Left renal pelvis (tissue), 4 donors: Measurements from ENCODE around the gene MYF5. TPM values are rescaled to one million over a fixed set of nuclear protein-coding genes. Genes with fewer than 3 reads are reported as not detected.

Source experiments
- DNase-seq, 4 donors: peaks; one replicate each; pipeline ENCODE4 v3.0.0-alpha.2; 2013; ENCODE audit warnings: low read depth in 4 of 4, low spot score in 3 of 4
- polyA plus RNA-seq, 4 donors: library from polyadenylated mRNA; unstranded; fragments of 120-200 nt; gene quantifications; one replicate each; pipeline ENCODE4 v1.2.1, GENCODE V29; 2013; ENCODE audit not compliant: insufficient read length in 4 of 4

The MYF5 gene
- polyA plus RNA-seq, 4 donors: not detected

DNA sequence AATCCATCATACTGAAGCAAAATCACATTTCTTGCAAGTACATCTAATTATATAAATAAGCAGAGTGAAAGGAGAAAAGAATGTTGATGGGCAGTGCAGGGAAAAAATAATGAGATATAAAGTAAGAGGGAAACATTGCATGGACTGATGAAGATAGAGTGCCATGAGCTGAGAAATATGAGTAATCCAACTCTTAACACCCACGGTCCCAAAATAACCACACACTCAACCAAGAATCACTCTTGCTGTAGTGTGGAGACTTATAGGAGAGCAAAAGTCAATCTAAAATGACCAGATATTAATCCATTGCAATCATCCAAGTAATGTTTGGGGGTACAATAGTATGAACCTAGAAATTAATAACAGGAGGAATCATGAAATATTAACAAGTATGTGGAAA is 40.2 kb downstream of the MYF5 start:
- DNase-seq: no peak

GRCh38 chr12:80761838-80762237 is 45.1 kb downstream of the MYF5 start:
- no peak for DNase-seq

DNA sequence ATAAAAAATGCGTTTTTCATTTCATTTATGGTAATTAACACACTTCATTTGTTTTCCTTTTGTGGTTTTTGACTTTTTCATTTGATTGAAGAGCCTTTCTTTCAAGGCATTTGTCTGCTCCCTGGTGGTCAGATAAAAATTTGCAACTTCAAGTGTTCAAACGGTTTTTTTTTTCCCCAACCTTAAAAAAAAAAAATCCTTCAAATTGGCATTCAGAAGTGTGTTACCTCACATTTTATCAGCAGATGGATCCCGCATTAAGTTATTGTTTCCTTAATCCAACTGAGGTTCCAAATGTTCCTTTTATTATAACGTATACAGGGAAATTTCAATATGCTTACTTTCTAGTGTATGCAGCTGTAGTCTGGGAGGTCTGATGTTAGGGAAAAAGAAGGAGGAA is 47.2 kb downstream of the MYF5 start:
- DNase-seq: peak in 3 of 4 donors; percentile 11 to 39 (median 16)

GRCh38 chr12:80766210-80766609 is 49.5 kb downstream of the MYF5 start:
- DNase-seq: no peak

GRCh38 chr12:80766897-80767296 is 50.2 kb downstream of the MYF5 start:
- DNase-seq: no peak

Other genes starting within 250 kb of the MYF5 start
- gene MYF6, start 9.3 kb upstream of the MYF5 start, polyA plus RNA-seq: under 1 TPM in 3 of 4 donors, not detected in 1; 0.10 to 0.26 (median 0.16) TPM
- gene LIN7A, start 221.0 kb downstream of the MYF5 start, polyA plus RNA-seq: 10 to 100 TPM; 15.4 to 24.8 (median 22.2) TPM